Heart left ventricle (tissue), 13 donors: ENCODE results near the gene SLC4A1AP.
"Not testable (repeated sequence)": the region's sequence is repeated elsewhere in the genome, so short reads cannot be mapped to it uniquely, and the experiment has no call there.

Source experiments
- CTCF ChIP-seq, 12 donors: fragments of 200-600 bp; sonication (generic) in 4 of 12; IDR thresholded peaks; one replicate each; pipeline versions ENCODE4 v1.5.0 to v1.8.0; 2018 to 2022; ENCODE audit warnings: antibody characterized with exemption in 12 of 12, mild to moderate bottlenecking in 5 of 12
- POLR2A ChIP-seq, 2 donors: fragments of 450-650 bp; IDR thresholded peaks; one replicate each; pipeline ENCODE4 v1.6.1; 2017; ENCODE audit warnings: antibody characterized with exemption in 2 of 2, mild to moderate bottlenecking in 2 of 2, moderate library complexity in 2 of 2
- donor health status: ischemic (EF 13 %, LVEDD 7.1; RV severe dilation, severe dysfunction).
- donor health status: DM: no; HTN: yes; CAD: no.
- donor health status: DM: no; HTN: no; CAD: no.
- donor health status: ischemic (EF 25% LVEDD 6.9; RV normal size, moderate dysfunction).
- donor health status: ischemic (EF 25% LVEDD 5.7; RV mildly dilated, moderate dysfunction).
- donor health status: ischemic (EF 35%, LVEDD 5.7; RV mildly dilated, moderate dysfunction).
- donor health status: nonischemic (EF 11% LVEDD 7.7; RV severe dilation, severe dysfunction).
- donor health status: DM: yes; HTN: yes; CAD: no.
- donor health status: PGD.
- donor health status: ischemic (EF 29% LVEDD 5.4; RV normal size, mild dysfunction).
- donor health status: nonischemic (EF 23%, LVEDD 6.1; RV moderate dilation, normal function).

- TF ChIP-seq POLR2A, CTCF (IDR thresholded peaks at IDR 0.05): not testable (repeated sequence)
Measured at GRCh38 chr2:27682334-27682771, 18.7 kb downstream of the SLC4A1AP start.
